Ectodermal cell (in vitro differentiated cells): ENCODE data around the gene ALOX12B. TPM values are rescaled to one million over a fixed set of nuclear protein-coding genes. Genes with fewer than 3 reads are reported as not detected.

Experiments used
- H3K27ac ChIP-seq: 2 replicates; pipeline ENCODE4 v1.7.0; 2013; ENCODE audit warnings: mild to moderate bottlenecking, low read depth, low read length; ENCODE audit not compliant: insufficient read depth, poor library complexity, severe bottlenecking
- H3K27me3 ChIP-seq: 2 replicates; pipeline ENCODE4 v1.7.0; 2013; ENCODE audit warnings: mild to moderate bottlenecking, low read length; ENCODE audit not compliant: insufficient read depth, control insufficient read depth, poor library complexity, severe bottlenecking
- H3K36me3 ChIP-seq: one replicate; pipeline ENCODE4 v1.7.0; 2013; ENCODE audit warnings: low read length; ENCODE audit not compliant: control insufficient read depth, insufficient read depth
- H3K4me1 ChIP-seq: one replicate; pipeline ENCODE4 v1.7.0; 2013; ENCODE audit warnings: low read length; ENCODE audit not compliant: control insufficient read depth, insufficient read depth
- H3K4me3 ChIP-seq: 2 replicates; pipeline ENCODE4 v1.7.0; 2013; ENCODE audit warnings: low read depth, low read length, control low read depth; ENCODE audit not compliant: insufficient read depth
- H3K9me3 ChIP-seq: 2 replicates; pipeline ENCODE4 v1.7.0; 2013; ENCODE audit warnings: mild to moderate bottlenecking, low read length, moderate library complexity; ENCODE audit not compliant: control insufficient read depth
- WGBS, 2 experiments: methylation state at CpG; one replicate each; pipeline ENCODE4 v1.1.7; 2013; ENCODE audit warnings: missing lambda C conversion rate in 2 of 2; 5-methylcytosine and 5-hydroxymethylcytosine counted together
- polyA plus RNA-seq, 4 experiments: library from polyadenylated mRNA; stranded (reverse); fragments of 50-300 nt; gene quantifications; one replicate each; pipeline ENCODE4 v1.2.3, GENCODE V29; 2013

Gene ALOX12B
- 1.6 TPM for polyA plus RNA-seq (2013, experiment 1 of 4)
- 0.39 TPM for polyA plus RNA-seq (2013, experiment 2 of 4)
- polyA plus RNA-seq (2013, experiment 3 of 4), result 0.32 TPM
- polyA plus RNA-seq (2013, experiment 4 of 4), result 0.45 TPM

GRCh38 chr17:8087075-8087951 is at the start of gene ALOX12B:
TSS of gene ALOX12B (minus strand) at chr17:8087716. CDS start at chr17:8087442, 274 bp downstream.
- Histone ChIP-seq H3K4me1 (no peaks in the 10 kb centered on the region), H3K4me3 (no peak within 1 kb of the TSS), H3K27me3 (peaks cover 5% of the 10 kb centered on the region), H3K27ac (no peak within 1 kb of the TSS), H3K36me3 (no peaks in the 10 kb centered on the region), H3K9me3 (no peaks in the 10 kb centered on the region)
- WGBS, 2 experiments, result 89 to 92% methylated on average over 20 of the region's 20 CpGs

- peaks cover 28% of the 10 kb centered on the region for H3K27me3 ChIP-seq
- no peak overlapping the region for H3K4me3 ChIP-seq
- WGBS, 2 experiments, result 87 to 90% methylated on average over 4 of the region's 4 CpGs
- H3K4me1 ChIP-seq, result peaks cover 7% of the 10 kb centered on the region
- H3K27ac ChIP-seq, result no peak overlapping the region
- H3K9me3 ChIP-seq, result no peaks in the 10 kb centered on the region
- no peaks in the 10 kb centered on the region for H3K36me3 ChIP-seq
Measured at GRCh38 chr17:8133941-8134340, 46.4 kb upstream of the ALOX12B start.

- Histone ChIP-seq H3K36me3 (no peaks in the 10 kb centered on the region), H3K27me3 (peaks cover 34% of the 10 kb centered on the region), H3K4me3 (no peak overlapping the region), H3K9me3 (no peaks in the 10 kb centered on the region), H3K27ac (no peak overlapping the region), H3K4me1 (peaks cover 7% of the 10 kb centered on the region)
- 39 to 40% methylated on average over 12 of the region's 12 CpGs for WGBS, 2 experiments
Measured at GRCh38 chr17:8133399-8133798, 45.9 kb upstream of the ALOX12B start.

GRCh38 chr17:8131844-8132441 is 44.4 kb upstream of the ALOX12B start:
- Histone ChIP-seq H3K4me1 (peaks cover 3% of the 10 kb centered on the region), H3K27me3 (peaks cover 35% of the 10 kb centered on the region), H3K36me3 (no peaks in the 10 kb centered on the region), H3K9me3 (no peaks in the 10 kb centered on the region), H3K4me3 (no peak overlapping the region), H3K27ac (no peak overlapping the region)
- whole genome bisulfite sequencing, 2 experiments, result 81 to 91% methylated on average over 3 of the region's 3 CpGs

- WGBS, 2 experiments, result 86 to 90% methylated on average over 14 of the region's 14 CpGs
- H3K27ac ChIP-seq, result no peak overlapping the region
Measured at GRCh38 chr17:8128125-8128784, 40.7 kb upstream of the ALOX12B start.

GRCh38 chr17:8126491-8127066 is 39.1 kb upstream of the ALOX12B start:
- 1% methylated on average over 45 of the region's 45 CpGs for WGBS, 2 experiments
- Histone ChIP-seq H3K27me3 (peaks cover 87% of the 10 kb centered on the region), H3K27ac (no peak overlapping the region)

More at GRCh38 chr17:8128125-8128784, 40.7 kb upstream of the ALOX12B start:
- Histone ChIP-seq H3K27me3 (peaks cover 70% of the 10 kb centered on the region), H3K4me1 (peaks cover 13% of the 10 kb centered on the region), H3K9me3 (no peaks in the 10 kb centered on the region), H3K36me3 (no peaks in the 10 kb centered on the region), H3K4me3 (no peak overlapping the region)

GRCh38 chr17:8125947-8126490 is 38.5 kb upstream of the ALOX12B start:
- Histone ChIP-seq H3K9me3 (no peaks in the 10 kb centered on the region), H3K27ac (no peak overlapping the region), H3K27me3 (peaks cover 90% of the 10 kb centered on the region), H3K4me1 (peaks cover 18% of the 10 kb centered on the region), H3K36me3 (no peaks in the 10 kb centered on the region), H3K4me3 (peak overlapping the region; percentile 80)
- 0% methylated on average over 35 of the region's 35 CpGs for WGBS, 2 experiments

More at GRCh38 chr17:8126491-8127066, 39.1 kb upstream of the ALOX12B start:
- Histone ChIP-seq H3K4me3 (peak overlapping the region; percentile 80), H3K9me3 (no peaks in the 10 kb centered on the region), H3K4me1 (peaks cover 18% of the 10 kb centered on the region), H3K36me3 (no peaks in the 10 kb centered on the region)

GRCh38 chr17:8125154-8125946 is 37.8 kb upstream of the ALOX12B start:
- Histone ChIP-seq H3K27me3 (peaks cover 89% of the 10 kb centered on the region), H3K4me3 (peak overlapping the region; percentile 80), H3K27ac (no peak overlapping the region), H3K4me1 (peaks cover 18% of the 10 kb centered on the region), H3K36me3 (no peaks in the 10 kb centered on the region), H3K9me3 (no peaks in the 10 kb centered on the region)
- 0 to 1% methylated on average over 40 of the region's 40 CpGs for WGBS, 2 experiments
